Endothelial cell of umbilical vein (primary cell): Measurements from ENCODE around the gene C19orf25. TPM values are rescaled to one million over a fixed set of nuclear protein-coding genes. Genes with fewer than 3 reads are reported as not detected.

Source experiments
- BruUV-seq: library from RNA; stranded (reverse); fragments of 400-500 nt; replicated peaks from 2 replicates; lab custom pipeline; 2021; lab: Mats Ljungman, UMichigan
- CTCF ChIA-PET: fragments of 300-600, 350-600 bp; sonication (Branson Sonifier 250); formaldehyde crosslinking; loops from one replicate; lab custom pipeline; 2021; ENCODE audit warnings: antibody characterized with exemption, inconsistent platforms; lab: Charles Lee
- POLR2A ChIA-PET: fragments of 300-600, 350-600 bp; sonication (Branson Sonifier 250); formaldehyde crosslinking; loops from one replicate; lab custom pipeline; 2021; ENCODE audit warnings: antibody characterized with exemption, inconsistent platforms; lab: Charles Lee
- DNase-seq: peaks from one replicate; pipeline ENCODE4 v3.0.0-alpha.2; 2011; ENCODE audit warnings: low read depth, low spot score
- FAIRE-seq: peaks from 2 replicates; lab custom pipeline; 2011; peaks lifted over from hg19 to GRCh38; lab: Jason Lieb, UNC
- H2AFZ ChIP-seq: 2 replicates; pipeline ENCODE4 v1.6.0; 2012; ENCODE audit warnings: low read depth, low read length, control low read depth, inconsistent platforms
- H3K27ac ChIP-seq: 2 replicates; pipeline ENCODE4 v1.5.1; 2011; ENCODE audit warnings: low read depth, mild to moderate bottlenecking, control low read depth, low read length, moderate library complexity; ENCODE audit not compliant: insufficient read depth
- H3K27me3 ChIP-seq, 2 experiments: 2 replicates each; pipeline versions ENCODE4 v1.6.0 to v1.6.1; 2011; ENCODE audit warnings: low read length in 2 of 2, mixed read lengths in 1 of 2; ENCODE audit not compliant: control insufficient read depth in 2 of 2, insufficient read depth in 2 of 2
- H3K36me3 ChIP-seq, 2 experiments: 2 replicates in 1 of 2; 3 replicates in 1 of 2; pipeline ENCODE4 v1.5.1; 2011; ENCODE audit warnings: low read length in 2 of 2, mild to moderate bottlenecking in 1 of 2, moderate library complexity in 1 of 2; ENCODE audit not compliant: control insufficient read depth in 2 of 2, insufficient read depth in 2 of 2; ENCODE audit errors: extremely low read depth in 1 of 2
- H3K4me1 ChIP-seq: 3 replicates; pipeline ENCODE4 v1.5.1; 2011; ENCODE audit warnings: mild to moderate bottlenecking, low read length; ENCODE audit not compliant: control insufficient read depth, insufficient read depth; ENCODE audit errors: extremely low read depth
- H3K4me2 ChIP-seq: 2 replicates; pipeline ENCODE4 v1.6.1; 2011; ENCODE audit warnings: low read length, control low read depth, mixed read lengths; ENCODE audit not compliant: insufficient read depth
- H3K4me3 ChIP-seq, 3 experiments: fragments of 200-600 bp in 1 of 3; sonication (generic), shearing (Covaris generic) in 1 of 3; replicated peaks in 1 of 3; 2 replicates each; pipeline ENCODE4 v1.5.1; 2011 to 2016; ENCODE audit warnings: control low read depth in 3 of 3, low read length in 3 of 3, mild to moderate bottlenecking in 2 of 3, inconsistent platforms in 1 of 3, low read depth in 1 of 3, moderate library complexity in 1 of 3; ENCODE audit not compliant: insufficient read depth in 1 of 3
- H3K79me2 ChIP-seq: 2 replicates; pipeline ENCODE4 v1.6.0; 2012; ENCODE audit warnings: low read length, inconsistent platforms; ENCODE audit not compliant: control insufficient read depth, insufficient read depth
- H3K9ac ChIP-seq: replicated peaks from 2 replicates; pipeline ENCODE3; 2011; ENCODE audit warnings: low read length, control low read depth; ENCODE audit not compliant: insufficient read depth; ENCODE audit errors: extremely low read depth
- H3K9me1 ChIP-seq: replicated peaks from 3 replicates; pipeline ENCODE4 v1.6.0; 2011; ENCODE audit warnings: mild to moderate bottlenecking, low read length; ENCODE audit not compliant: control insufficient read depth, insufficient read depth; ENCODE audit errors: extremely low read depth
- H3K9me3 ChIP-seq: replicated peaks from 2 replicates; pipeline ENCODE4 v1.5.1; 2012; ENCODE audit warnings: low read length, inconsistent platforms; ENCODE audit not compliant: control insufficient read depth, insufficient read depth
- H4K20me1 ChIP-seq: replicated peaks from 2 replicates; pipeline ENCODE3; 2011; ENCODE audit warnings: mild to moderate bottlenecking, low read length; ENCODE audit not compliant: control insufficient read depth, insufficient read depth; ENCODE audit errors: extremely low read depth
- EZH2 ChIP-seq: IDR thresholded peaks from 2 replicates; pipeline ENCODE4 v1.6.1; 2012; ENCODE audit warnings: borderline replicate concordance, low read depth, mild to moderate bottlenecking, moderate library complexity, low read length, inconsistent platforms; ENCODE audit not compliant: severe bottlenecking
- FOS ChIP-seq: IDR thresholded peaks from 2 replicates; pipeline ENCODE4 v1.6.1; 2011; ENCODE audit warnings: mild to moderate bottlenecking, low read length, moderate library complexity, borderline replicate concordance; ENCODE audit not compliant: insufficient read depth
- GATA2 ChIP-seq: IDR thresholded peaks from 2 replicates; pipeline ENCODE4 v1.7.0; 2011; ENCODE audit warnings: low read depth, mild to moderate bottlenecking, moderate library complexity, mixed read lengths, low read length; ENCODE audit not compliant: insufficient read length, insufficient read depth
- JUN ChIP-seq: IDR thresholded peaks from 2 replicates; pipeline ENCODE4 v1.6.1; 2011; ENCODE audit warnings: borderline replicate concordance, low read depth; ENCODE audit not compliant: insufficient read length, insufficient read depth
- MAX ChIP-seq: IDR thresholded peaks from 2 replicates; pipeline ENCODE4 v1.6.1; 2011; ENCODE audit not compliant: insufficient read depth, insufficient read length
- MYC ChIP-seq: IDR thresholded peaks from one replicate; pipeline ENCODE4 v1.6.1; 2011; ENCODE audit warnings: mild to moderate bottlenecking, low read depth, low read length
- POLR2A ChIP-seq: IDR thresholded peaks from 2 replicates; pipeline ENCODE4 v1.6.1; 2012; ENCODE audit warnings: low read depth, mild to moderate bottlenecking, control low read depth, low read length
- POLR2AphosphoS5 ChIP-seq: IDR thresholded peaks from 2 replicates; pipeline ENCODE4 v1.6.1; 2012; ENCODE audit warnings: low read depth, mild to moderate bottlenecking, control low read depth, low read length, moderate library complexity; ENCODE audit not compliant: insufficient read depth
- dilution Hi-C: fragments of 300-500 bp; cut with MboI; formaldehyde crosslinking; loops from one replicate; pipeline ENCODE4 v1.15.0; 2019; ENCODE audit warnings: low sequenced_read_pairs; ENCODE audit not compliant: extremely low pct_ligation_motif_present
- intact Hi-C: fragments of 100-400 bp; cut with micrococcal nuclease; formaldehyde crosslinking; loops from one replicate; pipeline ENCODE4 v1.10.0; 2022
- polyA plus RNA-seq, 4 experiments: library from polyadenylated mRNA; depleted of rRNA in 3 of 4; stranded (reverse) in 3 of 4; unstranded in 1 of 4; fragments of >200 nt; gene quantifications; 2 replicates each; pipeline versions ENCODE4 v1.2.1 to v1.2.3, GENCODE V29; 2011 to 2012; ENCODE audit warnings: missing spikeins in 1 of 4
- total RNA-seq: library from RNA; stranded (reverse); gene quantifications from 2 replicates; pipeline ENCODE4 v1.2.3, GENCODE V29; 2021
- TF ChIP-seq, protein P1 (sequence below), 2 donors: IDR thresholded peaks; 1 replicate in 1 of 2; 2 replicates in 1 of 2; pipeline ENCODE4 v1.5.1; 2011; ENCODE audit warnings: low read length in 2 of 2, mild to moderate bottlenecking in 2 of 2, moderate library complexity in 2 of 2, control low read depth in 1 of 2, inconsistent platforms in 1 of 2, low read depth in 1 of 2; ENCODE audit not compliant: insufficient read depth in 1 of 2; ENCODE audit errors: extremely low read depth in 1 of 2

Gene C19orf25
- total and polyA plus RNA-seq, 2 donors (not counting 3 experiments of a cell fraction or from before 2014, with no cell fraction given) = 28.0 to 34.6 TPM

GRCh38 chr19:1453525-1454364 is 25.3 kb downstream of the C19orf25 start:
- ChIA-PET CTCF (interaction anchor here (2.4 to 3.7 kb wide), 2 partner anchors 9 to 12 kb away, joined by 14 to 28 read pairs; no protein-coding TSS in a partner anchor), POLR2A (no interaction called here)
- no peak overlapping the region for H3K27ac ChIP-seq
- dilution Hi-C loops (no loop called here), intact Hi-C loops (no loop called here)
- no peaks in the 10 kb centered on the region for H4K20me1 ChIP-seq
- H3K4me3 ChIP-seq = no peak overlapping the region
- no peak for FAIRE-seq
- TF ChIP-seq EZH2 (peak; percentile 12), MYC (no peak)
- H3K36me3 ChIP-seq = no peaks in the 10 kb centered on the region
- H3K27me3 ChIP-seq = peaks cover 31 to 47% of the 10 kb centered on the region in 2 experiments
- no peak overlapping the region for H2AFZ ChIP-seq
- no peaks in the 10 kb centered on the region for H3K79me2 ChIP-seq
- H3K9me3 ChIP-seq = no peaks in the 10 kb centered on the region
- DNase-seq = no peak
- no peak overlapping the region for H3K9ac ChIP-seq
- H3K9me1 ChIP-seq = no peaks in the 10 kb centered on the region
- H3K4me1 ChIP-seq = no peaks in the 10 kb centered on the region
- no TSS peak for BruUV-seq
- H3K4me2 ChIP-seq = no peak overlapping the region

GRCh38 chr19:1452802-1453524 is 26.1 kb downstream of the C19orf25 start:
- no peak for DNase-seq
- H3K36me3 ChIP-seq = no peaks in the 10 kb centered on the region
- no peak overlapping the region for H3K4me2 ChIP-seq
- H3K4me1 ChIP-seq = no peaks in the 10 kb centered on the region
- H3K27me3 ChIP-seq = peaks cover 29 to 43% of the 10 kb centered on the region in 2 experiments
- H4K20me1 ChIP-seq = no peaks in the 10 kb centered on the region
- TF ChIP-seq MYC (no peak), POLR2AphosphoS5 (no peak), JUN (no peak), MAX (no peak), POLR2A (no peak), FOS (no peak), EZH2 (no peak), GATA2 (no peak)
- TF ChIP-seq, protein P1, sequence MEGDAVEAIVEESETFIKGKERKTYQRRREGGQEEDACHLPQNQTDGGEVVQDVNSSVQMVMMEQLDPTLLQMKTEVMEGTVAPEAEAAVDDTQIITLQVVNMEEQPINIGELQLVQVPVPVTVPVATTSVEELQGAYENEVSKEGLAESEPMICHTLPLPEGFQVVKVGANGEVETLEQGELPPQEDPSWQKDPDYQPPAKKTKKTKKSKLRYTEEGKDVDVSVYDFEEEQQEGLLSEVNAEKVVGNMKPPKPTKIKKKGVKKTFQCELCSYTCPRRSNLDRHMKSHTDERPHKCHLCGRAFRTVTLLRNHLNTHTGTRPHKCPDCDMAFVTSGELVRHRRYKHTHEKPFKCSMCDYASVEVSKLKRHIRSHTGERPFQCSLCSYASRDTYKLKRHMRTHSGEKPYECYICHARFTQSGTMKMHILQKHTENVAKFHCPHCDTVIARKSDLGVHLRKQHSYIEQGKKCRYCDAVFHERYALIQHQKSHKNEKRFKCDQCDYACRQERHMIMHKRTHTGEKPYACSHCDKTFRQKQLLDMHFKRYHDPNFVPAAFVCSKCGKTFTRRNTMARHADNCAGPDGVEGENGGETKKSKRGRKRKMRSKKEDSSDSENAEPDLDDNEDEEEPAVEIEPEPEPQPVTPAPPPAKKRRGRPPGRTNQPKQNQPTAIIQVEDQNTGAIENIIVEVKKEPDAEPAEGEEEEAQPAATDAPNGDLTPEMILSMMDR (IDR thresholded peaks at IDR 0.05; ENCODE audit: extremely low read depth in 1 of 2, insufficient read depth in 1 of 2, low read depth in 1 of 2, low read length in 2 of 2) = no peak
- intact Hi-C loops (no loop called here), dilution Hi-C loops (no loop called here)
- ChIA-PET POLR2A (no interaction called here), CTCF (interaction anchor here (2.4 to 3.7 kb wide), 2 partner anchors 8 to 13 kb away, joined by 14 to 28 read pairs; no protein-coding TSS in a partner anchor)
- no peak for FAIRE-seq
- no peaks in the 10 kb centered on the region for H3K9me3 ChIP-seq
- H2AFZ ChIP-seq = no peak overlapping the region
- no peaks in the 10 kb centered on the region for H3K9me1 ChIP-seq
- H3K4me3 ChIP-seq = no peak overlapping the region
- H3K9ac ChIP-seq = no peak overlapping the region
- no peak overlapping the region for H3K27ac ChIP-seq
- BruUV-seq = no TSS peak
- no peaks in the 10 kb centered on the region for H3K79me2 ChIP-seq
